22Rv1 (cell line): Measurements from ENCODE around the gene ALDH7A1.
A peak's percentile ranks its signal among the peaks of the same experiment; 100 is the strongest.

Experiments used
- ZFX ChIP-seq: fragments of 450-650 bp; IDR thresholded peaks from 2 replicates; pipeline ENCODE4 v1.6.1; 2017; ENCODE audit warnings: antibody characterized with exemption, borderline replicate concordance
- TF ChIP-seq, protein P1 (sequence below): fragments of 450-650 bp; IDR thresholded peaks from 2 replicates; pipeline ENCODE4 v1.5.1; 2017; ENCODE audit warnings: mild to moderate bottlenecking

DNA sequence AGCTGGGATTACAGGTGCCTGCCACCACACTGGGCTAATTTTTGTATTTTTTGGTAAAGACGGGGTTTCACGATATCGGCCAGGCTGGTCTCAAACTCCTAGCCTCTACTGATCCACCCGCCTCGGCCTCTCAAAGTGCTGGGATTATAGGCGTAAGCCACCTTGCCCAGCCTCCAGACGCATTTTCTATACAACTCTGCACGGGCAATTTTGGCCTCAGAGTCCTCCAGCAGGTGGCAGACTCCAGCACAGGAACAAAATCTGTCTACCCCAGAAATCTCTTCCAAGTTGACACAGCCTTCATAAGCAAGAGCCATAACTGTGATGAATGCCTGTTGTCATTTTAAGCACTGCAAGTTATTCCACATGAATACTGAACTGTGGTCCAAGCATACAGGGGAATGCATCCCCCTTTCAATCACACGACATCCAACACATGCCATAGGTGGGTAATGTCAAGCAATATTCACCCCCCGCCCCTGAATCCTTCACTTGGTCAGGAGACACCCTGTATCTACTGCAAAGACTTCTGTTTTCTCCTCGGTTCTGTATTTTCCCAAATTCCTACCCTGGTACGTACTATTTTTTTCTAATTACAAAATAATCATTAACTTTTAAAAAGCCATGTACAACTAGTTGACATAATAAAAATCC, 50.8 kb downstream of the ALDH7A1 start:
- TF ChIP-seq, protein P1, sequence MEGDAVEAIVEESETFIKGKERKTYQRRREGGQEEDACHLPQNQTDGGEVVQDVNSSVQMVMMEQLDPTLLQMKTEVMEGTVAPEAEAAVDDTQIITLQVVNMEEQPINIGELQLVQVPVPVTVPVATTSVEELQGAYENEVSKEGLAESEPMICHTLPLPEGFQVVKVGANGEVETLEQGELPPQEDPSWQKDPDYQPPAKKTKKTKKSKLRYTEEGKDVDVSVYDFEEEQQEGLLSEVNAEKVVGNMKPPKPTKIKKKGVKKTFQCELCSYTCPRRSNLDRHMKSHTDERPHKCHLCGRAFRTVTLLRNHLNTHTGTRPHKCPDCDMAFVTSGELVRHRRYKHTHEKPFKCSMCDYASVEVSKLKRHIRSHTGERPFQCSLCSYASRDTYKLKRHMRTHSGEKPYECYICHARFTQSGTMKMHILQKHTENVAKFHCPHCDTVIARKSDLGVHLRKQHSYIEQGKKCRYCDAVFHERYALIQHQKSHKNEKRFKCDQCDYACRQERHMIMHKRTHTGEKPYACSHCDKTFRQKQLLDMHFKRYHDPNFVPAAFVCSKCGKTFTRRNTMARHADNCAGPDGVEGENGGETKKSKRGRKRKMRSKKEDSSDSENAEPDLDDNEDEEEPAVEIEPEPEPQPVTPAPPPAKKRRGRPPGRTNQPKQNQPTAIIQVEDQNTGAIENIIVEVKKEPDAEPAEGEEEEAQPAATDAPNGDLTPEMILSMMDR, result peak; percentile 79
- TF ChIP-seq ZFX, result no peak
